Stimulated activated CD8-positive, alpha-beta memory T cell treated with anti-CD3 and anti-CD28 coated beads, Interleukin-4, amount 100 ng/mL, for 24 hours (primary cell): Measurements from ENCODE around the gene PRR20B.
"Not testable (repeated sequence)": the region's sequence is repeated elsewhere in the genome, so short reads cannot be mapped to it uniquely, and the experiment has no call there.

Experiments
- DNase-seq: peaks from one replicate; pipeline ENCODE4 v3.0.0-alpha.2; 2020; ENCODE audit warnings: low read depth

PRR20B gene

GRCh38 chr13:57147188-57147587, at the start of gene PRR20B:
Gene PRR20B, plus strand, starts transcription at chr13:57147488. Its CDS starts 387 bp downstream, at chr13:57147875.
- DNase-seq, result not testable (repeated sequence)

GRCh38 chr13:57114945-57115344, 32.3 kb upstream of the PRR20B start:
- DNase-seq, result no peak

- no peak for DNase-seq
Observed at GRCh38 chr13:57123681-57124080, 23.6 kb upstream of the PRR20B start.

GRCh38 chr13:57128909-57129308, 18.4 kb upstream of the PRR20B start:
- no peak for DNase-seq

- DNase-seq, result no peak
Observed at GRCh38 chr13:57136093-57136492, 11.2 kb upstream of the PRR20B start.

- no peak for DNase-seq
Observed at GRCh38 chr13:57137585-57137984, 9.7 kb upstream of the PRR20B start.

- DNase-seq, result no peak
Observed at GRCh38 chr13:57138988-57139387, 8.3 kb upstream of the PRR20B start.

- not testable (repeated sequence) for DNase-seq
Observed at GRCh38 chr13:57139781-57140180, 7.5 kb upstream of the PRR20B start.

GRCh38 chr13:57140235-57140968, 6.9 kb upstream of the PRR20B start, which contains the start of gene PRR20A:
Gene PRR20A, plus strand, starts transcription at chr13:57140918. Its CDS starts 387 bp downstream, at chr13:57141305.
- not testable (repeated sequence) for DNase-seq

- not testable (repeated sequence) for DNase-seq
Observed at GRCh38 chr13:57148106-57148505, 818 bp downstream of the PRR20B start.

GRCh38 chr13:57153761-57154160, 6.5 kb downstream of the PRR20B start, which contains the start of gene PRR20C:
Gene PRR20C, plus strand, starts transcription at chr13:57154061. Its CDS starts 387 bp downstream, at chr13:57154448.
- DNase-seq, result not testable (repeated sequence)

- DNase-seq, result not testable (repeated sequence)
Observed at GRCh38 chr13:57160332-57160731, 13.0 kb downstream of the PRR20B start, which contains the start of gene PRR20D. Gene PRR20D, plus strand, starts transcription at chr13:57160632. Its CDS starts 387 bp downstream, at chr13:57161019.

GRCh38 chr13:57166897-57167296, 19.6 kb downstream of the PRR20B start, which contains the start of gene PRR20E:
Gene PRR20E, plus strand, starts transcription at chr13:57167197. Its CDS starts 387 bp downstream, at chr13:57167584.
- DNase-seq, result not testable (repeated sequence)

- DNase-seq, result no peak
Observed at GRCh38 chr13:57191667-57192066, 44.4 kb downstream of the PRR20B start.
